ENCODE measurements around the gene KCNK7. TPM values are rescaled to one million over a fixed set of nuclear protein-coding genes. Genes with fewer than 3 reads are reported as not detected.

KCNK7 gene
- total and polyA plus RNA-seq, 8 donors, result 0.21 to 2.0 (median 0.48) TPM; not detected in 1

- no peak overlapping the region for H3K27ac ChIP-seq
- no peaks in the 10 kb centered on the region for H3K27me3 ChIP-seq
- intact Hi-C loops (cut with DNase I), result loop anchor here in 1 of 2 donors (10.0 kb wide), 1 partner anchor 80 kb away; no protein-coding TSS in a partner anchor
- H3K4me3 ChIP-seq, result no peak overlapping the region
- ATAC-seq (no peak), DNase-seq (no peak)
- H3K4me1 ChIP-seq, result peaks cover 0 to 7% of the 10 kb centered on the region in 2 donors
- H3K36me3 ChIP-seq, result peaks cover 0 to 100% of the 10 kb centered on the region in 2 donors
- no peaks in the 10 kb centered on the region for H3K9me3 ChIP-seq
- no peak for TF ChIP-seq CTCF (IDR thresholded peaks at IDR 0.05)
These were observed 29.5 kb upstream of the KCNK7 start for GRCh38 chr11:65624931-65625627.

DNA sequence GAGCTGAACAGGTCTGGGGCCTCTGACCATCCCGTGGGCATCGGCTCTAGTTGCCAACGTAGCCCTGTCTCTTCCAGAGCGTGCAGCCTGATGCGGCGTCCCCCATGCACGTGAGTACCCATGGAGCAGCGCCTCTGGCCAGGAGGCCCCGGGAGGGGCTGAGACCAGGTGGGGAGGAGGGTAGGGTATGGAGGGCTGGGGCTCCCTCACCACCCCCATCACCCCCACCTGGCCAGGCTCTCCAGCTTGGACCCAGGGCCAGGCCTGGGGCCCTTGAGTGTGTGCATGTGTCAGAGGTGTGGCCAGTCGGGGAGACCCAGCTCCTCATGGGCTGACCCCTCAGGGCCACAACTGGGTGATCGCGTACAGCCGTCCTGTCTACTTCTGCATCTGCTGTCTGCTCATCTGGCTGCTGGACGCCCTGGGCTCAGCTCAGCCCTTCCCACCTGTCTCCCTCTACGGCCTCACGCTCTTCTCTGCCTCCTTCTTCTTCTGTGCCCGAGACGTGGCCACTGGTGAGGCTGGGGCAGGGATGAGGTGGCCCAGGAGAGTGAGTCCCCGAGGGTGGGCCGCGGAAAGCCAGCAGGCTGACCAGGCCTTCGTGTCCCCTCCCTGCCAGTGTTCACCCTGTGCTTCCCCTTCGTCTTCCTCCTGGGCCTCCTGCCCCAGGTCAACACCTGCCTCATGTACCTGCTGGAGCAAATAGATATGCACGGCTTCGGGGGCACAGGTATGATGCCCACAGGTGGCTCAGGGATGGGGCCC is 28.4 kb upstream of the KCNK7 start:
- H3K27ac ChIP-seq, result no peak overlapping the region
- peaks cover 0 to 7% of the 10 kb centered on the region in 2 donors for H3K4me1 ChIP-seq
- H3K27me3 ChIP-seq, result no peaks in the 10 kb centered on the region
- no peaks in the 10 kb centered on the region for H3K9me3 ChIP-seq
- H3K36me3 ChIP-seq, result peaks cover 0 to 100% of the 10 kb centered on the region in 2 donors
- TF ChIP-seq CTCF (IDR thresholded peaks at IDR 0.05), result no peak
- intact Hi-C loops (cut with DNase I), result loop anchor here in 1 of 2 donors (10.0 kb wide), 1 partner anchor 81 kb away; no protein-coding TSS in a partner anchor
- DNase-seq (peak in 1 of 4 donors; percentile 71), ATAC-seq (no peak)
- no peak overlapping the region for H3K4me3 ChIP-seq

GRCh38 chr11:65623177-65623576 is 27.6 kb upstream of the KCNK7 start:
- peaks cover 0 to 100% of the 10 kb centered on the region in 2 donors for H3K36me3 ChIP-seq
- ATAC-seq (no peak), DNase-seq (no peak)
- H3K27me3 ChIP-seq, result no peaks in the 10 kb centered on the region
- H3K9me3 ChIP-seq, result no peaks in the 10 kb centered on the region
- intact Hi-C loops (cut with DNase I), result loop anchor here in 1 of 2 donors (10.0 kb wide), 1 partner anchor 82 kb away; no protein-coding TSS in a partner anchor
- no peak overlapping the region for H3K27ac ChIP-seq
- TF ChIP-seq CTCF (IDR thresholded peaks at IDR 0.05), result no peak
- H3K4me1 ChIP-seq, result peaks cover 0 to 7% of the 10 kb centered on the region in 2 donors
- no peak overlapping the region for H3K4me3 ChIP-seq

DNA sequence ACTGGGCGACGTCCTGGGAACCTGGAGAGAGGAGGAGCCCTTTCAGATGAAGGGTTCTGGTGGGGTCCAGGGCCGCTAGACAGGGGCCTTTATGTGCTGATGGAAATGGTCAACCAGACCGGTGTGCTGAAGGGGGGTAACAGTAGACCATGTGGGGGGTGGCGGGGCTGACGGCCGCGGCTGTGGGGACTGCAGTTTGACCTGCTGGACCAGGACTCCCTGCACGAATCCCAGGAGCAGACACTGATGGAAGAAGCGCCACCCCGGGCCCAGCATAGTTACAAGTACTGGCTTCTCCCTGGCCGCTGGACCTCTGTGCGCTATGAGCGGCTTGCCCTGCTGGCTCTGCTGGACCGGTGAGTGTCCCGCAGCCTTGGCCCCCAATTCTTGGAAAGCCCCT is 26.4 kb upstream of the KCNK7 start:
- ATAC-seq, result no peak
- TF ChIP-seq CTCF (IDR thresholded peaks at IDR 0.05), result no peak
- Histone ChIP-seq H3K4me3 (no peak overlapping the region), H3K9me3 (no peaks in the 10 kb centered on the region), H3K4me1 (peaks cover 3 to 18% of the 10 kb centered on the region in 2 donors), H3K27me3 (no peaks in the 10 kb centered on the region), H3K27ac (no peak overlapping the region), H3K36me3 (peaks cover 0 to 100% of the 10 kb centered on the region in 2 donors)
- intact Hi-C loops (cut with DNase I), result loop anchor here in 1 of 2 donors (10.0 kb wide), 1 partner anchor 83 kb away; no protein-coding TSS in a partner anchor
- peak in 1 of 4 donors; percentile 69 for DNase-seq

DNA sequence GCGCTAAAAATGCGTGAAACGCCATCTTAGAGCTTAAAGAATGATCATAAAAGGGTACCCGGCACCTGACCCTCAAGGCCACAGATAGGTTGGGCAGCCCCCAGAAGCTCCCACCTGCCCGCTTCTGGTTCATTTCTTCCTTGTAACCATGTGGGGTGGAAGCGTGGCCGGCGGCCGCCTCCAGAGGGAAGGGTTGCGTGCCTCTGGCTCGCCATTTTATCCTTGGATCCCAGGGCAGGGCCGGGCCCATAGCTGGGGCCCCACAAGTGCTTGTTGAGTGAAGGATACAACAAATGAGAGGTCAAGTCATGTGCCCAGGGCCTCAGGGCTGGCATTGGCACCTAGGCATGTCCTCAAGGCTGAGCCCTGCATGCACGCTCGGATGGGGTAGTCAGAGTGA is 25.9 kb upstream of the KCNK7 start:
- H3K9me3 ChIP-seq, result no peaks in the 10 kb centered on the region
- no peaks in the 10 kb centered on the region for H3K27me3 ChIP-seq
- ATAC-seq (peak; percentile 46), DNase-seq (peak in 1 of 4 donors; percentile 72)
- peaks cover 0 to 94% of the 10 kb centered on the region in 2 donors for H3K36me3 ChIP-seq
- no peak overlapping the region for H3K27ac ChIP-seq
- H3K4me1 ChIP-seq, result peaks cover 9 to 23% of the 10 kb centered on the region in 2 donors
- intact Hi-C loops (cut with DNase I), result loop anchor here in 1 of 2 donors (10.0 kb wide), 1 partner anchor 83 kb away; no protein-coding TSS in a partner anchor
- no peak overlapping the region for H3K4me3 ChIP-seq
- TF ChIP-seq CTCF (IDR thresholded peaks at IDR 0.05), result no peak

All from left lung (tissue), 10 donors.